HCT116 (cell line): ENCODE measurements around the gene LHFPL6.

ENCODE experiments used
- CBX3 ChIP-seq: IDR thresholded peaks from 2 replicates; pipeline ENCODE4 v1.6.1; 2012; ENCODE audit warnings: low read depth
- CEBPB ChIP-seq: IDR thresholded peaks from 2 replicates; pipeline ENCODE4 v1.6.1; 2012; ENCODE audit warnings: low read depth
- EGR1 ChIP-seq: IDR thresholded peaks from 2 replicates; pipeline ENCODE4 v1.6.1; 2012; ENCODE audit warnings: low read depth
- EZH2 ChIP-seq: fragments of 200-600 bp; sonication (generic); IDR thresholded peaks from 2 replicates; pipeline ENCODE4 v1.6.1; 2017; ENCODE audit warnings: antibody characterized with exemption, mixed run types
- EZH2phosphoT487 ChIP-seq: fragments of 200-600 bp; IDR thresholded peaks from 2 replicates; pipeline ENCODE4 v1.6.1; 2018; ENCODE audit warnings: antibody characterized with exemption, borderline replicate concordance
- JUND ChIP-seq: IDR thresholded peaks from 2 replicates; pipeline ENCODE4 v1.6.1; 2012
- RAD21 ChIP-seq: IDR thresholded peaks from 2 replicates; pipeline ENCODE4 v1.6.1; 2012; ENCODE audit warnings: low read depth, mild to moderate bottlenecking
- SRF ChIP-seq: IDR thresholded peaks from 2 replicates; pipeline ENCODE4 v1.6.1; 2012; ENCODE audit warnings: low read depth
- TCF7L2 ChIP-seq: IDR thresholded peaks from 2 replicates; pipeline ENCODE4 v1.7.0; 2011; ENCODE audit warnings: borderline replicate concordance, inconsistent platforms; ENCODE audit not compliant: insufficient read depth, insufficient read length; ENCODE audit errors: extremely low read depth
- TF ChIP-seq, protein P1 (sequence below), 3 experiments: fragments of 200-600 bp in 1 of 3; sonication (generic) in 1 of 3; IDR thresholded peaks in 2 of 3; conservative IDR thresholded peaks in 1 of 3; 2 replicates each; pipeline ENCODE4 v1.5.1; 2012 to 2017; ENCODE audit warnings: low read depth in 2 of 3, low read length in 2 of 3, antibody characterized with exemption in 1 of 3, borderline replicate concordance in 1 of 3, control low read depth in 1 of 3, mild to moderate bottlenecking in 1 of 3, mixed read lengths in 1 of 3, mixed run types in 1 of 3, moderate library complexity in 1 of 3; ENCODE audit not compliant: insufficient read depth in 1 of 3
- TF ChIP-seq, protein P2 (sequence below): IDR thresholded peaks from 2 replicates; pipeline ENCODE4 v1.6.1; 2011; ENCODE audit warnings: mild to moderate bottlenecking, low read length, moderate library complexity; ENCODE audit not compliant: insufficient replicate concordance; ENCODE audit errors: extremely low read depth
- TF ChIP-seq, protein P3 (sequence below): IDR thresholded peaks from 2 replicates; pipeline ENCODE4 v1.6.1; 2012; ENCODE audit warnings: low read depth

DNA sequence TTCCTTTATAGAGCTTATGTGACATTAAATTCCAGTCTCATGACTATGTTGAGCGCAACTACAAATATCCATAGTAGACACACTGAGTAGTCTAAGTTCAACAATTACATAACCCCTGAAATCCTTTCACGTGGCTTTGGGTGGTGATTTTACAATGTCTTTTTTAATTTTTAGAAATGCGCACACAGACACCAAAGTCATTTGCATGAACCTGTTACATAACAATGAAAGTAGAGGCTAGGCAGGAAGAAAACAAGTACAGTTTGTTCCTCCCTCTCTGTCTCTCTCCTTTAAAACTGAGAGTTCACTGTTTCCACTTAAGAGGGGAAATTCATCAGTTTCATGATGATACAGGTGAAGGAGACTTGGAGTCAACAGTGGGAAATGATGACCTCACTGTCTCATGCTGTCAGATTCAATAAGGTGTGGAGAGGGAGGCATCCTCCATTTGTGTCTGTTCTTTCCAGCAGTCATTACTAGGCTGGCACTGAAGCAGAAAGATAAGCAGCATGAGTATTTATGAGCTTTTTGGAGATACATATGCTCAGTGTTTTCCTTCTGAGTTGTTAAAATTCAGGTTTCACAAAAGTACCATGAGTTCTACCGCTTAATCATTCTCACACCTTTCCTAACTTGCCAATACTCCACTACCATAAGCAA lies 201.8 kb downstream of the LHFPL6 start:
- TF ChIP-seq EGR1: no peak
- TF ChIP-seq EZH2: no peak
- TF ChIP-seq JUND: no peak
- TF ChIP-seq, protein P1, sequence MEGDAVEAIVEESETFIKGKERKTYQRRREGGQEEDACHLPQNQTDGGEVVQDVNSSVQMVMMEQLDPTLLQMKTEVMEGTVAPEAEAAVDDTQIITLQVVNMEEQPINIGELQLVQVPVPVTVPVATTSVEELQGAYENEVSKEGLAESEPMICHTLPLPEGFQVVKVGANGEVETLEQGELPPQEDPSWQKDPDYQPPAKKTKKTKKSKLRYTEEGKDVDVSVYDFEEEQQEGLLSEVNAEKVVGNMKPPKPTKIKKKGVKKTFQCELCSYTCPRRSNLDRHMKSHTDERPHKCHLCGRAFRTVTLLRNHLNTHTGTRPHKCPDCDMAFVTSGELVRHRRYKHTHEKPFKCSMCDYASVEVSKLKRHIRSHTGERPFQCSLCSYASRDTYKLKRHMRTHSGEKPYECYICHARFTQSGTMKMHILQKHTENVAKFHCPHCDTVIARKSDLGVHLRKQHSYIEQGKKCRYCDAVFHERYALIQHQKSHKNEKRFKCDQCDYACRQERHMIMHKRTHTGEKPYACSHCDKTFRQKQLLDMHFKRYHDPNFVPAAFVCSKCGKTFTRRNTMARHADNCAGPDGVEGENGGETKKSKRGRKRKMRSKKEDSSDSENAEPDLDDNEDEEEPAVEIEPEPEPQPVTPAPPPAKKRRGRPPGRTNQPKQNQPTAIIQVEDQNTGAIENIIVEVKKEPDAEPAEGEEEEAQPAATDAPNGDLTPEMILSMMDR (IDR thresholded peaks at IDR 0.05 in 2 of 3, conservative IDR thresholded peaks at IDR 0.05 in 1 of 3; ENCODE audit: borderline replicate concordance in 1 of 3, insufficient read depth in 1 of 3, low read depth in 2 of 3, low read length in 2 of 3): no peak
- TF ChIP-seq, protein P2, sequence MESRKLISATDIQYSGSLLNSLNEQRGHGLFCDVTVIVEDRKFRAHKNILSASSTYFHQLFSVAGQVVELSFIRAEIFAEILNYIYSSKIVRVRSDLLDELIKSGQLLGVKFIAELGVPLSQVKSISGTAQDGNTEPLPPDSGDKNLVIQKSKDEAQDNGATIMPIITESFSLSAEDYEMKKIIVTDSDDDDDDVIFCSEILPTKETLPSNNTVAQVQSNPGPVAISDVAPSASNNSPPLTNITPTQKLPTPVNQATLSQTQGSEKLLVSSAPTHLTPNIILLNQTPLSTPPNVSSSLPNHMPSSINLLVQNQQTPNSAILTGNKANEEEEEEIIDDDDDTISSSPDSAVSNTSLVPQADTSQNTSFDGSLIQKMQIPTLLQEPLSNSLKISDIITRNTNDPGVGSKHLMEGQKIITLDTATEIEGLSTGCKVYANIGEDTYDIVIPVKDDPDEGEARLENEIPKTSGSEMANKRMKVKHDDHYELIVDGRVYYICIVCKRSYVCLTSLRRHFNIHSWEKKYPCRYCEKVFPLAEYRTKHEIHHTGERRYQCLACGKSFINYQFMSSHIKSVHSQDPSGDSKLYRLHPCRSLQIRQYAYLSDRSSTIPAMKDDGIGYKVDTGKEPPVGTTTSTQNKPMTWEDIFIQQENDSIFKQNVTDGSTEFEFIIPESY: no peak
- no peak for TF ChIP-seq EZH2phosphoT487
- no peak for TF ChIP-seq SRF
- no peak for TF ChIP-seq CEBPB
- TF ChIP-seq, protein P3, sequence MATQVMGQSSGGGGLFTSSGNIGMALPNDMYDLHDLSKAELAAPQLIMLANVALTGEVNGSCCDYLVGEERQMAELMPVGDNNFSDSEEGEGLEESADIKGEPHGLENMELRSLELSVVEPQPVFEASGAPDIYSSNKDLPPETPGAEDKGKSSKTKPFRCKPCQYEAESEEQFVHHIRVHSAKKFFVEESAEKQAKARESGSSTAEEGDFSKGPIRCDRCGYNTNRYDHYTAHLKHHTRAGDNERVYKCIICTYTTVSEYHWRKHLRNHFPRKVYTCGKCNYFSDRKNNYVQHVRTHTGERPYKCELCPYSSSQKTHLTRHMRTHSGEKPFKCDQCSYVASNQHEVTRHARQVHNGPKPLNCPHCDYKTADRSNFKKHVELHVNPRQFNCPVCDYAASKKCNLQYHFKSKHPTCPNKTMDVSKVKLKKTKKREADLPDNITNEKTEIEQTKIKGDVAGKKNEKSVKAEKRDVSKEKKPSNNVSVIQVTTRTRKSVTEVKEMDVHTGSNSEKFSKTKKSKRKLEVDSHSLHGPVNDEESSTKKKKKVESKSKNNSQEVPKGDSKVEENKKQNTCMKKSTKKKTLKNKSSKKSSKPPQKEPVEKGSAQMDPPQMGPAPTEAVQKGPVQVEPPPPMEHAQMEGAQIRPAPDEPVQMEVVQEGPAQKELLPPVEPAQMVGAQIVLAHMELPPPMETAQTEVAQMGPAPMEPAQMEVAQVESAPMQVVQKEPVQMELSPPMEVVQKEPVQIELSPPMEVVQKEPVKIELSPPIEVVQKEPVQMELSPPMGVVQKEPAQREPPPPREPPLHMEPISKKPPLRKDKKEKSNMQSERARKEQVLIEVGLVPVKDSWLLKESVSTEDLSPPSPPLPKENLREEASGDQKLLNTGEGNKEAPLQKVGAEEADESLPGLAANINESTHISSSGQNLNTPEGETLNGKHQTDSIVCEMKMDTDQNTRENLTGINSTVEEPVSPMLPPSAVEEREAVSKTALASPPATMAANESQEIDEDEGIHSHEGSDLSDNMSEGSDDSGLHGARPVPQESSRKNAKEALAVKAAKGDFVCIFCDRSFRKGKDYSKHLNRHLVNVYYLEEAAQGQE: no peak
- TF ChIP-seq TCF7L2: no peak
- no peak for TF ChIP-seq RAD21
- no peak for TF ChIP-seq CBX3
